Smooth muscle cell (in vitro differentiated cells): ENCODE data around the gene REEP6. TPM values are rescaled to one million over a fixed set of nuclear protein-coding genes. Genes with fewer than 3 reads are reported as not detected.

Source experiments
- DNase-seq: peaks from one replicate; lab custom pipeline; 2025; ENCODE audit not compliant: unreplicated experiment; lab: John Stamatoyannopoulos, UW
- H2AFZ ChIP-seq: fragments of 200-600 bp; sonication (generic); 2 replicates; pipeline ENCODE4 v1.6.0; 2016; ENCODE audit warnings: antibody characterized with exemption, low read depth, mild to moderate bottlenecking
- H3F3A ChIP-seq: fragments of 200-600 bp; sonication (generic); 2 replicates; pipeline ENCODE4 v1.6.0; 2017; ENCODE audit warnings: antibody characterized with exemption, low read depth
- H3K27ac ChIP-seq: fragments of 200-600 bp; sonication (generic); 2 replicates; pipeline ENCODE4 v1.5.1; 2016; ENCODE audit warnings: low read depth, mild to moderate bottlenecking
- H3K27me3 ChIP-seq: fragments of 200-600 bp; sonication (generic); 2 replicates; pipeline ENCODE4 v1.6.1; 2016; ENCODE audit warnings: low read depth, mild to moderate bottlenecking
- H3K36me3 ChIP-seq: fragments of 200-600 bp; sonication (generic); 2 replicates; pipeline ENCODE4 v1.5.1; 2016; ENCODE audit warnings: low read depth
- H3K4me1 ChIP-seq: fragments of 200-600 bp; sonication (generic); 2 replicates; pipeline ENCODE4 v1.5.1; 2016; ENCODE audit warnings: low read depth
- H3K4me2 ChIP-seq: fragments of 200-600 bp; sonication (generic); 2 replicates; pipeline ENCODE4 v1.6.0; 2016; ENCODE audit warnings: mild to moderate bottlenecking
- H3K4me3 ChIP-seq: fragments of 200-600 bp; sonication (generic); 2 replicates; pipeline ENCODE4 v1.5.1; 2016; ENCODE audit warnings: mild to moderate bottlenecking
- H3K79me2 ChIP-seq: fragments of 200-600 bp; sonication (generic); 2 replicates; pipeline ENCODE4 v1.6.0; 2016; ENCODE audit warnings: low read depth, mild to moderate bottlenecking
- H3K9ac ChIP-seq: fragments of 200-600 bp; sonication (generic); 2 replicates; pipeline ENCODE4 v1.6.0; 2016; ENCODE audit warnings: low read depth
- H3K9me3 ChIP-seq: fragments of 200-600 bp; sonication (generic); replicated peaks from 2 replicates; pipeline ENCODE4 v1.5.1; 2016; ENCODE audit warnings: low read depth
- H4K20me1 ChIP-seq: fragments of 200-600 bp; sonication (generic); 2 replicates; pipeline ENCODE4 v1.6.0; 2016; ENCODE audit warnings: low read depth
- WGBS: methylation state at CpG from one replicate; pipeline ENCODE4 v1.1.7; 2016; ENCODE audit warnings: low lambda C conversion rate; 5-methylcytosine and 5-hydroxymethylcytosine counted together
- polyA plus RNA-seq: library from polyadenylated mRNA; unstranded; fragments of >200 nt; fragmentation: Nextera tagmentation; extraction: Ambion mirVana; gene quantifications from 2 replicates; pipeline ENCODE4 v1.2.1, GENCODE V29; 2016
- total RNA-seq: library from RNA; depleted of rRNA; stranded (reverse); fragments of >200 nt; gene quantifications from 2 replicates; pipeline ENCODE4 v1.2.3, GENCODE V29; 2014
- TF ChIP-seq, protein P1 (sequence below): fragments of 200-600 bp; sonication (generic); IDR thresholded peaks from 2 replicates; pipeline ENCODE4 v1.5.1; 2017; ENCODE audit warnings: borderline replicate concordance, mild to moderate bottlenecking, antibody characterized with exemption; ENCODE audit not compliant: insufficient read depth, poor library complexity, severe bottlenecking

Gene REEP6
- total and polyA plus RNA-seq, 2 experiments from 2014 or later: 7.0 to 15.1 TPM

- Histone ChIP-seq H3K4me3 (no peak overlapping the region), H2AFZ (no peak overlapping the region), H3K4me1 (peaks cover 31% of the 10 kb centered on the region), H3F3A (no peaks in the 10 kb centered on the region), H3K79me2 (no peaks in the 10 kb centered on the region), H3K36me3 (no peaks in the 10 kb centered on the region), H3K9me3 (no peaks in the 10 kb centered on the region), H3K27me3 (peaks cover 77% of the 10 kb centered on the region), H3K9ac (no peak overlapping the region), H3K27ac (no peak overlapping the region), H3K4me2 (peak overlapping the region; percentile 74), H4K20me1 (peaks cover 95% of the 10 kb centered on the region)
- 9% methylated on average over 55 of the region's 92 CpGs for WGBS
- TF ChIP-seq, protein P1, sequence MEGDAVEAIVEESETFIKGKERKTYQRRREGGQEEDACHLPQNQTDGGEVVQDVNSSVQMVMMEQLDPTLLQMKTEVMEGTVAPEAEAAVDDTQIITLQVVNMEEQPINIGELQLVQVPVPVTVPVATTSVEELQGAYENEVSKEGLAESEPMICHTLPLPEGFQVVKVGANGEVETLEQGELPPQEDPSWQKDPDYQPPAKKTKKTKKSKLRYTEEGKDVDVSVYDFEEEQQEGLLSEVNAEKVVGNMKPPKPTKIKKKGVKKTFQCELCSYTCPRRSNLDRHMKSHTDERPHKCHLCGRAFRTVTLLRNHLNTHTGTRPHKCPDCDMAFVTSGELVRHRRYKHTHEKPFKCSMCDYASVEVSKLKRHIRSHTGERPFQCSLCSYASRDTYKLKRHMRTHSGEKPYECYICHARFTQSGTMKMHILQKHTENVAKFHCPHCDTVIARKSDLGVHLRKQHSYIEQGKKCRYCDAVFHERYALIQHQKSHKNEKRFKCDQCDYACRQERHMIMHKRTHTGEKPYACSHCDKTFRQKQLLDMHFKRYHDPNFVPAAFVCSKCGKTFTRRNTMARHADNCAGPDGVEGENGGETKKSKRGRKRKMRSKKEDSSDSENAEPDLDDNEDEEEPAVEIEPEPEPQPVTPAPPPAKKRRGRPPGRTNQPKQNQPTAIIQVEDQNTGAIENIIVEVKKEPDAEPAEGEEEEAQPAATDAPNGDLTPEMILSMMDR: no peak
- DNase-seq: no peak
Measured at GRCh38 chr19:1467490-1468273, 23.3 kb upstream of the REEP6 start.

DNA sequence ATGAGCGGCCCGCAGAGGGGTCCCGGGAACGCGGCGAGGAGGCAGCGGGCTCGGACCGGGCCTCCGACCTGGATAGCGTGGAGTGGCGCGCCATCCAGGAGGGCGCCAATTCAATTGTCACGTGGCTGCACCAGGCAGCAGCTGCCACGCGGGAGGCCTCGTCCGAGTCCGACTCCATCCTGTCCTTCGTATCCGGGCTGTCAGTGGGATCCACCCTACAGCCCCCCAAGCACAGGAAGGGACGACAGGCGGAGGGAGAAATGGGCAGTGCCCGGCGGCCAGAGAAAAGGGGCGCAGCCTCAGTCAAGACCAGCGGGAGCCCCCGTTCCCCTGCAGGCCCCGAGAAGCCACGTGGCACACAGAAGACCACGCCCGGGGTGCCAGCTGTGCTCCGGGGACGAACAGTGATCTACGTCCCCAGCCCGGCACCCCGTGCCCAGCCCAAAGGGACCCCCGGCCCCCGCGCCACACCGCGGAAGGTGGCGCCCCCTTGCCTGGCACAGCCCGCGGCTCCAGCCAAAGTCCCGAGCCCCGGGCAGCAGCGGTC, 22.6 kb upstream of the REEP6 start:
- Histone ChIP-seq H3K36me3 (no peaks in the 10 kb centered on the region), H3K27ac (no peak overlapping the region), H4K20me1 (peaks cover 95% of the 10 kb centered on the region), H3K27me3 (peaks cover 83% of the 10 kb centered on the region), H3F3A (no peaks in the 10 kb centered on the region), H3K4me1 (peaks cover 31% of the 10 kb centered on the region), H2AFZ (no peak overlapping the region), H3K79me2 (no peaks in the 10 kb centered on the region), H3K4me3 (no peak overlapping the region), H3K9ac (no peak overlapping the region), H3K4me2 (peak overlapping the region; percentile 74), H3K9me3 (no peaks in the 10 kb centered on the region)
- TF ChIP-seq, protein P1: no peak
- DNase-seq: no peak
- WGBS: 38% methylated on average over 36 of the region's 49 CpGs

DNA sequence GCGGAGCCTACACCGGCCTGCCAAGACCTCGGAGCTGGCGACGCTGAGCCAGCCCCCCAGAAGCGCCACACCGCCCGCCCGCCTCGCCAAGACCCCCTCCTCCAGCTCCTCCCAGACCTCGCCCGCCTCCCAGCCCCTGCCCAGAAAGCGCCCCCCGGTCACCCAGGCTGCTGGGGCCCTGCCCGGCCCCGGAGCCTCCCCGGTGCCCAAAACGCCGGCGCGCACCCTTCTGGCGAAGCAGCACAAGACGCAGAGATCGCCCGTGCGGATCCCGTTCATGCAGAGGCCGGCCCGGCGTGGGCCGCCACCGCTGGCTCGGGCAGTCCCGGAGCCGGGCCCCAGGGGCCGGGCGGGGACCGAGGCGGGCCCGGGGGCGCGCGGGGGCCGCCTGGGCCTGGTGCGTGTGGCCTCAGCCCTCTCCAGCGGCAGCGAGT, 22.1 kb upstream of the REEP6 start:
- 1% methylated on average over 12 of the region's 47 CpGs for WGBS
- DNase-seq: no peak
- no peak overlapping the region for H2AFZ ChIP-seq
- H3K27ac ChIP-seq: no peak overlapping the region
- H3K4me2 ChIP-seq: peak overlapping the region; percentile 74
- H3K9me3 ChIP-seq: no peaks in the 10 kb centered on the region
- TF ChIP-seq, protein P1: no peak
- H3K79me2 ChIP-seq: no peaks in the 10 kb centered on the region
- no peak overlapping the region for H3K4me3 ChIP-seq
- H4K20me1 ChIP-seq: peaks cover 97% of the 10 kb centered on the region
- peaks cover 31% of the 10 kb centered on the region for H3K4me1 ChIP-seq
- no peak overlapping the region for H3K9ac ChIP-seq
- H3K36me3 ChIP-seq: no peaks in the 10 kb centered on the region
- peaks cover 88% of the 10 kb centered on the region for H3K27me3 ChIP-seq
- H3F3A ChIP-seq: no peaks in the 10 kb centered on the region
